GM10248 (cell line): ENCODE results near the gene ORM2.

ENCODE experiments used
- CTCF ChIA-PET: fragments of 300-600 bp; sonication (Branson Sonifier 250); formaldehyde crosslinking; extraction: SDS; loops from one replicate; lab custom pipeline; 2021; ENCODE audit warnings: antibody characterized with exemption; lab: Yijun Ruan, JAX
- POLR2A ChIA-PET: fragments of 350-650 bp; sonication (Branson Sonifier 250); formaldehyde crosslinking; extraction: SDS; loops from one replicate; lab custom pipeline; 2020; ENCODE audit warnings: antibody characterized with exemption; lab: Yijun Ruan, JAX
- DNase-seq: peaks from one replicate; pipeline ENCODE4 v3.0.0; 2012; ENCODE audit errors: extremely low spot score
- CTCF ChIP-seq: IDR thresholded peaks from 2 replicates; pipeline ENCODE4 v1.5.1; 2012; ENCODE audit warnings: mild to moderate bottlenecking, low read depth; ENCODE audit errors: extremely low read depth, missing control alignments, control extremely low read depth

Gene ORM2

GRCh38 chr9:114291886-114292590, 37.6 kb upstream of the ORM2 start:
- TF ChIP-seq CTCF: no peak
- ChIA-PET CTCF (interaction anchor here (1.0 to 7.7 kb wide), 22 partner anchors 8 to 217 kb away, joined by 3 to 80 read pairs (median 9); partner anchors contain the start of genes AMBP and COL27A1), POLR2A (no interaction called here)
- no peak for DNase-seq

- CTCF ChIA-PET: interaction anchor here (1.1 to 7.7 kb wide), 2 partner anchors 154 to 212 kb away, joined by 3 to 80 read pairs; no protein-coding TSS in a partner anchor
- POLR2A ChIA-PET: no interaction called here
- TF ChIP-seq CTCF: no peak
Measured at GRCh38 chr9:114294664-114295063, 35.0 kb upstream of the ORM2 start.

GRCh38 chr9:114296338-114296737, 33.3 kb upstream of the ORM2 start:
- TF ChIP-seq CTCF: no peak
- CTCF ChIA-PET: no interaction called here
- POLR2A ChIA-PET: no interaction called here
- no peak for DNase-seq

More at GRCh38 chr9:114294664-114295063, 35.0 kb upstream of the ORM2 start:
- no peak for DNase-seq

GRCh38 chr9:114299286-114300152, 30.1 kb upstream of the ORM2 start:
- CTCF ChIA-PET: interaction anchor here (1.2 to 2.2 kb wide), 4 partner anchors 8 to 217 kb away, joined by 3 to 12 read pairs (median 6); no protein-coding TSS in a partner anchor
- POLR2A ChIA-PET: no interaction called here

GRCh38 chr9:114300153-114300845, 29.4 kb upstream of the ORM2 start:
- no peak for TF ChIP-seq CTCF

More at GRCh38 chr9:114299286-114300152, 30.1 kb upstream of the ORM2 start:
- no peak for DNase-seq
- TF ChIP-seq CTCF: no peak

More at GRCh38 chr9:114300153-114300845, 29.4 kb upstream of the ORM2 start:
- POLR2A ChIA-PET: no interaction called here
- CTCF ChIA-PET: interaction anchor here (1.2 to 2.2 kb wide), 4 partner anchors 9 to 218 kb away, joined by 3 to 12 read pairs (median 6); no protein-coding TSS in a partner anchor
- DNase-seq: no peak
